ENCODE results near the gene DHRS7B. TPM values are rescaled to one million over a fixed set of nuclear protein-coding genes. Genes with fewer than 3 reads are reported as not detected.

DHRS7B gene
- total RNA-seq, 1 experiment from 2014 or later: 29.5 TPM

DNA sequence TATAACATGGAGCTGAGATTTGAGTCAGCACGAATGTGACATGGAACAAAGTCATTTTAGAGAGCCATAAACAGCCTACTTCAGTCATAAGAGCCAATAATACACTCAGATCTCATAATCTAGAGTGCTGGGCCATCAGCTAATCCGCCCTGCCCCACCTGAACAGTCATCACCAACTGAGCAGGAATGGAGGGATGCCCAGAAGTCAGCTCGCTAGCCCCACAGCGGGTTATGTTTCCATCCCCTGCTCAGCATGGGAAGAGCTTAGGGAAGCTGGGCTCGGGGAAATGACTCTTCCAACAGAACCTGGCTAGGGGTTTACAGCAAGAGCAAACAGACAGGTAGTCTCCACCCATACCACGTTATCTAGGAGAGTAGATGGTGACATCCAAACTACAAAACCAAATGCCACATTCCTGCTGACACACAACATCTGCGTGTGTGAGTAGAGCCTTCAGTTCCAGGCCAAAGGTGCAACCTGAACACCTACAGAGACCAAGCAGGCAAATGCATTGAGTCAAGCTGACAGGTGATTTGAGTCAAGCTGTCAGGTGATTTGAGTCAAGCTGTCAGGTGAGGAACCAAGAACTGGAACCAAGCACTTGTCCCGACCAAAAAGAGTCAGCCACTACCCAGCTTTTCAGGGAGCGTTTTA lies 85.2 kb downstream of the DHRS7B start:
- Histone ChIP-seq H2AFZ (ENCODE audit: low read length) (no peak overlapping the region), H3K4me3 (ENCODE audit: low read length) (peak overlapping the region; percentile 98), H4K20me1 (ENCODE audit: low read length) (peaks cover 47% of the 10 kb centered on the region), H3K4me1 (ENCODE audit: insufficient read depth, low read length) (peaks cover 42% of the 10 kb centered on the region), H3K4me2 (ENCODE audit: low read length) (peak overlapping the region; percentile 97), H3K9me2 (replicated peaks; ENCODE audit: low read length) (no peaks in the 10 kb centered on the region), H3K9ac (ENCODE audit: low read length) (peak overlapping the region; percentile 100), H3K27ac (ENCODE audit: low read length) (peak overlapping the region; percentile 57), H3F3A (ENCODE audit: low read length, unreplicated experiment) (no peaks in the 10 kb centered on the region), H3K9me3 (ENCODE audit: low read length) (no peaks in the 10 kb centered on the region), H3K27me3 (ENCODE audit: low read length) (no peaks in the 10 kb centered on the region), H3K79me2 (ENCODE audit: low read length) (peaks cover 96% of the 10 kb centered on the region), H3K36me3 (ENCODE audit: low read depth, low read length) (peaks cover 24% of the 10 kb centered on the region)
- peak; percentile 83 for DNase-seq
- ChIA-PET POLR2A (ENCODE audit: unreplicated experiment) (no interaction called here), CTCF (no interaction called here)
- BruUV-seq (replicated peaks): no TSS peak
- no peak for ATAC-seq
- no peak for TF ChIP-seq EZH2phosphoT487 (IDR thresholded peaks at IDR 0.05; ENCODE audit: borderline replicate concordance, low read length)
- intact Hi-C loops (cut with micrococcal nuclease): loop anchor here (5.0 kb wide), 1 partner anchor 40 kb away; the partner anchor contains the start of gene NATD1

DNA sequence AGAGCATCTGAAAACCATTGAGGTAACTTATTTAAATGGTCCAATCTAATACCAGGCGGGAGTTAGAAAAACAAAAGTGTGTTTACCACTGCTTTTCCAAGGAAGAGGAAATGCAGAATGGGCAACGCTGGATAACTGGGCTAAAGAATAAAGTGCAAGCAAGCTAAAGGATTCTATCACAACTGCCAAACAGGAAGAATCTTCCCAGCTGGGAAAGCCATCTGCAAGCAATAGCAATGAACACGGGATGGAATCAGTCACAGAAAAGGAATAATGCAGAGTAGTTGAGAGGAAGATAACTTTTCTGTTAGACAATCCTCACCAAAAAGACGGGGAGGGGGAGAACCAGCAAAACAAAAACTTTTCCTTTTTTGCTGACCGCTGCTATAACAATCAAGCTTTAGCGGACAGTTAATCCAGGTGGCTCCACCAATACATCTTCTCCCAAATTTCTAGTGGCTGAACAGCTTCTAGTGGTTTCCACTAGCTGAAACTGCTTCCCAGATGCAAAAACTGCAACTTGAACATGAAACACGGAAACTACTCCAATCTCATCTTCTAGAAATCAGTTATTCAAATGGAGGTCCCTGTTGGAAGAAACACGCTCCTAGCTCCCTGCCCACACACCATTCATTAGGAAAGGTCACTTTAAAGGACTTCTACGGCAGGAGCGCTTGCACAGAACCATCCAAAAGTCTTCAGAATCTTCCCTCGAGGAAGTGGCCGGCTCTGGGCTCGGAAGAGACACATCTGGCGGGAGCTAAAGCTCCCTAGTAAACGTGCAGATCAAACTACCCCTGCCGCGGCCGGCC lies 86.3 kb downstream of the DHRS7B start:
- ChIA-PET POLR2A (ENCODE audit: unreplicated experiment) (interaction anchor here (0.6 to 0.7 kb wide), 2 partner anchors 22 to 55 kb away, joined by 4 to 5 read pairs; no protein-coding TSS in a partner anchor), CTCF (no interaction called here)
- Histone ChIP-seq H3K27me3 (ENCODE audit: low read length) (no peaks in the 10 kb centered on the region), H3F3A (ENCODE audit: low read length, unreplicated experiment) (no peaks in the 10 kb centered on the region), H3K9ac (ENCODE audit: low read length) (peak overlapping the region; percentile 100), H3K4me2 (ENCODE audit: low read length) (peak overlapping the region; percentile 97), H3K9me2 (replicated peaks; ENCODE audit: low read length) (no peaks in the 10 kb centered on the region), H3K79me2 (ENCODE audit: low read length) (peaks cover 96% of the 10 kb centered on the region), H4K20me1 (ENCODE audit: low read length) (peaks cover 44% of the 10 kb centered on the region), H3K9me3 (ENCODE audit: low read length) (no peaks in the 10 kb centered on the region), H3K4me3 (ENCODE audit: low read length) (peak overlapping the region; percentile 98), H3K36me3 (ENCODE audit: low read depth, low read length) (peaks cover 29% of the 10 kb centered on the region), H3K4me1 (ENCODE audit: insufficient read depth, low read length) (peaks cover 46% of the 10 kb centered on the region), H2AFZ (ENCODE audit: low read length) (peak overlapping the region; percentile 82), H3K27ac (ENCODE audit: low read length) (peak overlapping the region; percentile 83)
- ATAC-seq (no peak), DNase-seq (no peak)
- TF ChIP-seq, protein P1, sequence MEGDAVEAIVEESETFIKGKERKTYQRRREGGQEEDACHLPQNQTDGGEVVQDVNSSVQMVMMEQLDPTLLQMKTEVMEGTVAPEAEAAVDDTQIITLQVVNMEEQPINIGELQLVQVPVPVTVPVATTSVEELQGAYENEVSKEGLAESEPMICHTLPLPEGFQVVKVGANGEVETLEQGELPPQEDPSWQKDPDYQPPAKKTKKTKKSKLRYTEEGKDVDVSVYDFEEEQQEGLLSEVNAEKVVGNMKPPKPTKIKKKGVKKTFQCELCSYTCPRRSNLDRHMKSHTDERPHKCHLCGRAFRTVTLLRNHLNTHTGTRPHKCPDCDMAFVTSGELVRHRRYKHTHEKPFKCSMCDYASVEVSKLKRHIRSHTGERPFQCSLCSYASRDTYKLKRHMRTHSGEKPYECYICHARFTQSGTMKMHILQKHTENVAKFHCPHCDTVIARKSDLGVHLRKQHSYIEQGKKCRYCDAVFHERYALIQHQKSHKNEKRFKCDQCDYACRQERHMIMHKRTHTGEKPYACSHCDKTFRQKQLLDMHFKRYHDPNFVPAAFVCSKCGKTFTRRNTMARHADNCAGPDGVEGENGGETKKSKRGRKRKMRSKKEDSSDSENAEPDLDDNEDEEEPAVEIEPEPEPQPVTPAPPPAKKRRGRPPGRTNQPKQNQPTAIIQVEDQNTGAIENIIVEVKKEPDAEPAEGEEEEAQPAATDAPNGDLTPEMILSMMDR (conservative IDR thresholded peaks at IDR 0.05; ENCODE audit: low read depth, low read length): no peak
- TF ChIP-seq EZH2 (IDR thresholded peaks at IDR 0.05; ENCODE audit: low read length, unreplicated experiment): no peak
- no peak for TF ChIP-seq EZH2phosphoT487 (IDR thresholded peaks at IDR 0.05; ENCODE audit: borderline replicate concordance, low read length)
- intact Hi-C loops (cut with micrococcal nuclease): loop anchor here (5.0 kb wide), 1 partner anchor 39 kb away; the partner anchor contains the start of gene NATD1
- BruUV-seq (replicated peaks): TSS peak; percentile 42

DNA sequence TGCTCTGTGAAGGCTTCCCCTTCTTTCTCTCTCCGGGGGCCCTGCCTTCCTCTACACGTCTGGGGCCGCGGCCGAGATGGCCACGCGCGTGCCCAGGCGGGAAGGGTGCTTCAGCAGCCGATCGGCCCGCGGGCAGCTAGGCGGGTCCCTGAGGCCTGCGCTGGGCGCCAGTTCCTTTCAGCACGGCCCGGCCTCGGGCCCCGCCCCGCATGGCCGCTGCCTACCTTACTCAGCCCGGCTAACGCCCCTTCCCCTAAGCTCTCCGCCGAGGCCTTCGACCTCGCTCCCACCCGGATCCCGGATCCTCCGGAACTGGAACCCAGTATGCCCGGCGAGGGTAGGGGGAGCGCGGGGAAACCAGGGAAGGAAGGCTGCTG lies 86.9 kb downstream of the DHRS7B start:
- Histone ChIP-seq H3F3A (ENCODE audit: low read length, unreplicated experiment) (no peaks in the 10 kb centered on the region), H3K36me3 (ENCODE audit: low read depth, low read length) (peaks cover 27% of the 10 kb centered on the region), H3K4me1 (ENCODE audit: insufficient read depth, low read length) (peaks cover 46% of the 10 kb centered on the region), H3K27ac (ENCODE audit: low read length) (peak overlapping the region; percentile 83), H3K27me3 (ENCODE audit: low read length) (no peaks in the 10 kb centered on the region), H3K79me2 (ENCODE audit: low read length) (peaks cover 96% of the 10 kb centered on the region), H3K4me3 (ENCODE audit: low read length) (peak overlapping the region; percentile 98), H3K9me2 (replicated peaks; ENCODE audit: low read length) (no peaks in the 10 kb centered on the region), H3K9me3 (ENCODE audit: low read length) (no peaks in the 10 kb centered on the region), H3K4me2 (ENCODE audit: low read length) (peak overlapping the region; percentile 97), H4K20me1 (ENCODE audit: low read length) (peaks cover 44% of the 10 kb centered on the region), H2AFZ (ENCODE audit: low read length) (peak overlapping the region; percentile 82), H3K9ac (ENCODE audit: low read length) (peak overlapping the region; percentile 100)
- ChIA-PET CTCF (interaction anchor here (0.5 kb wide), 1 partner anchor 270 kb away, joined by 5 read pairs; no protein-coding TSS in a partner anchor), POLR2A (ENCODE audit: unreplicated experiment) (interaction anchor here (0.6 to 0.7 kb wide), 2 partner anchors 23 to 54 kb away, joined by 4 to 5 read pairs; no protein-coding TSS in a partner anchor)
- no peak for TF ChIP-seq EZH2 (IDR thresholded peaks at IDR 0.05; ENCODE audit: low read length, unreplicated experiment)
- TF ChIP-seq, protein P1 (conservative IDR thresholded peaks at IDR 0.05; ENCODE audit: low read depth, low read length): no peak
- no peak for TF ChIP-seq EZH2phosphoT487 (IDR thresholded peaks at IDR 0.05; ENCODE audit: borderline replicate concordance, low read length)
- ATAC-seq: peak; percentile 2
- no TSS peak for BruUV-seq (replicated peaks)
- intact Hi-C loops (cut with micrococcal nuclease): loop anchor here (1.0 to 5.0 kb wide), 2 partner anchors 39 to 84 kb away; partner anchors contain the start of gene NATD1
- no peak for DNase-seq

All from PC-3 (cell line).